Hepatic stellate cell (primary cell): ENCODE data around the gene CERS6.

Source experiments
- DNase-seq: peaks from one replicate; pipeline ENCODE4 v3.0.0; 2011; ENCODE audit warnings: low spot score

The CERS6 gene

GRCh38 chr2:168568476-168569267 is 112.6 kb downstream of the CERS6 start:
- DNase-seq = no peak

- DNase-seq = no peak
Measured at GRCh38 chr2:168571061-168571460, 115.0 kb downstream of the CERS6 start.

- no peak for DNase-seq
Measured at GRCh38 chr2:168573128-168573903, 117.2 kb downstream of the CERS6 start.

- DNase-seq = no peak
Measured at GRCh38 chr2:168574856-168575630, 119.0 kb downstream of the CERS6 start.

GRCh38 chr2:168577885-168578284 is 121.8 kb downstream of the CERS6 start:
- DNase-seq = no peak

GRCh38 chr2:168583064-168583709 is 127.1 kb downstream of the CERS6 start:
- DNase-seq = no peak

GRCh38 chr2:168583710-168584521 is 127.8 kb downstream of the CERS6 start:
- no peak for DNase-seq

GRCh38 chr2:168584911-168585310 is 128.8 kb downstream of the CERS6 start:
- DNase-seq = no peak

- DNase-seq = no peak
Measured at GRCh38 chr2:168585700-168586099, 129.6 kb downstream of the CERS6 start.

- DNase-seq = no peak
Measured at GRCh38 chr2:168587307-168587706, 131.2 kb downstream of the CERS6 start.

- DNase-seq = no peak
Measured at GRCh38 chr2:168589236-168590211, 133.5 kb downstream of the CERS6 start.

- no peak for DNase-seq
Measured at GRCh38 chr2:168592181-168592831, 136.2 kb downstream of the CERS6 start.

GRCh38 chr2:168593713-168594112 is 137.6 kb downstream of the CERS6 start:
- no peak for DNase-seq

- no peak for DNase-seq
Measured at GRCh38 chr2:168594778-168595177, 138.7 kb downstream of the CERS6 start.

- no peak for DNase-seq
Measured at GRCh38 chr2:168596881-168597655, 141.0 kb downstream of the CERS6 start.

GRCh38 chr2:168599738-168600137 is 143.7 kb downstream of the CERS6 start:
- DNase-seq = no peak

- no peak for DNase-seq
Measured at GRCh38 chr2:168600949-168601348, 144.9 kb downstream of the CERS6 start.

- no peak for DNase-seq
Measured at GRCh38 chr2:168601741-168602140, 145.7 kb downstream of the CERS6 start.

- DNase-seq = no peak
Measured at GRCh38 chr2:168602379-168602778, 146.3 kb downstream of the CERS6 start.
